GM18870 (cell line): ENCODE data around the gene FOXD2.

Experiments used
- ATAC-seq: cut with Tn5 transposase; IDR thresholded peaks from one replicate; pipeline ENCODE4 v1.9.1; 2021; ENCODE audit warnings: moderate library complexity; ENCODE audit not compliant: unreplicated experiment

Gene FOXD2

DNA sequence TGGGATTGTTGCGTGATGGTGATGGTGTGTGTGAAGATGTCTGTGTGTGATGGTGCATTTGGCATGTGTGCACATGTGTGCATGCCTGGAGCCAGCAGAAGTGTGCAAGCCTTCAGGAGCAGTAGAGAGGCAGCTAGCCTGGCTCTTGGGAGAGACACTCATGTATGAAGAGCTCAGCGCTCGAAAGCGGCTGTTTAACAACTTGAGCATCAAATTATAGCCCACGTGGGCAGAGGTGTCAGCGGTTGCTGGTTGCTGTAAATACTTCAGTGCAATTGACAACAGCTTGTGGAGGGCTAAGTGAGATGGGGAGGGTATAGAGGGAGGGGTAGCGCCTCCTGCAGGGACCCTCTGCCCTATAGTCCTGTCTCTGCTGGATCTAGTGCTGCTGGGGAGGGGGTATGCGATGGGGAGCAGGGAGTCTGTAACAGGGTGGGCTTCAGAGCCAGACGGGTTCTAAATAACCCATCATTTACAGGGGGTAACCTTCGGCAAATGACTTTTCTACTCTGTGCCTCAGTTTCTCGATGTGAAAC, 21.5 kb downstream of the FOXD2 start:
- no peak for ATAC-seq

DNA sequence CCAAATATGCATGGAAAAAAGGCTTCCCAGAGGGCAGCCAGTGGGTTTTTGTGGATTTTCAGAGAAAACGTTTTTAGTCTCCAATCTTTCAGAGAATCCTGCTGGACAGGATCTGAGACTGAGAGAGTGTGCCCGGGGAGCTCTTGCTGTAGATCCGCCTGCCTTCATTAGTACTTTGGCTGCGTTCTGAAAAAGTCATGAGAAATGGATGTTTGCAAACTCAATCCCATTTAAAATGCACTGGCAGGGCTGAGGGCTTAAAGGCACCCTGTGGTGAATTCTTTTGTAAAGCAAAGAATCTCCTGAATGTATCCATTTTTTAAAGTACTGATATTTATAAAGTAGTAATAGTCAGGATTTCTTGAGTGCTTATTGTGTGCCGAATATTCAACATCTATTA, 22.2 kb downstream of the FOXD2 start:
- ATAC-seq, result no peak

DNA sequence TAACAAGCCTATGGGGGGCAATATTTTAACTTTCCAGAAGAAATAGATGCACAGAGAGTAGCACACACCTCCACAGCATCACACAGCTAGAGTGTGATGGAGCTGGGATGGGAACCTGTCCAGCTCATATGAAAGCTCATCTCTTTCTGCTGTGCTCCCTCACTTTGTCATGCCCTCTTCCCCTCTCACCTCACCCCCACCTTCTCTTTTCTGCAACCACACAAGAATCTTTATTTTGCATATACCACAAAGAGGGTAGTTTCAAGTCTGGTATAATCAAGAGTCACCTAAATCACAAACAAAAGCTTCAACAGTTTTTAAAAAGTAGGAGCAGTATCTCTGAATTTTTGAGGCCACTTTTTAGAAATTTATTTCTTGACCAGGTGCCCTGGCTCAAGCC, 22.6 kb downstream of the FOXD2 start:
- ATAC-seq, result no peak

DNA sequence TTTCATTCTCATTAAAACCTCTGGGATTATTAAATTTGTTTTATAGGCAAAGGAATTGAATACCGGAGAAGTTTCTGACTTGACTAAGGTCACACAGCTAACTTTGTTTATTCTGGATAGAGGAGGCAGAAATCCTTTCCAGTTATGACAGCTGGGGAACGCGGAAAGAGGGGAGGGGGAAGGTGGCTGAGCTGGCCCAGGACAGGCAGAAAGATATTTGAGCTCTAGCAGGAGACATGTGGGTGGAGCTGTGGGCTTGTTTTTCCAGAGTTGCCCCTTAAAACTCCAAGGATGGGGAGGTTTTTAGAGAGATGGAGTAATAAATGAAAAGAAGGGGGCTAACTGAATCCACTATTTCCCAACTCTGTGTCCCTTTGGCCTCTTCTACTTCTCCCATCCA, 27.8 kb downstream of the FOXD2 start:
- ATAC-seq, result no peak

DNA sequence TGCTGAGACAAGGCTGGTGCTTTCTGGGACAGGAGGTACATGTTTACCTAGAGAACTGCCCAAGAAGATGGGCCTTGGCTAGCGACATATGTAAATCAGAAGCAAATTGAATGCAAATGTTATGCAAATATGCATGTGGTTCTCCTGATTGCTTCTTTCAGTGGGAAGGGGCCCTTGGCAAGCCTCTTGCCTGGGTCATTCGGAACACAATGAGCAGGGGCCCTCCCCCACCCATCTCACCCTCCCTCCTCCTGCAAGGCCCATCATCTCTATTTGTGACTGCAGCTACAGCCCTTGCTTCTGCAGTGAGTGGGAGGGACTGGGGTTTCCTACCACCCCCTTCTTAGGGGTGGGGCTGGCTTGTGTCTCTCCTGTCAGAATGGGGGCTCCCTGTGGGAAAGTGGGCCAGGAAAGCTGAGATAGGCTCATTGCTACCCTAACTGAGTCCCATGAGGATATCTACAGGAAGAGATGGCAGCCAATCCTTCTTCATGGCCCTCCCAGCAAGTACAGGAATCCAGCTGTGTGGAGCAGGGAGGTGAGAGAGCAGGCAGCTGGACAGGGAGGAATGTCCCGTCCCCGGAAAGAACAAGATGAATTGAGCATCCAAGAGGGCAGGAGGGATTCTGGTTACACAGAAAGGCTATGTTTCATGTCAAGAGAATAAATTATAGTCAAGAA, 31.0 kb downstream of the FOXD2 start:
- ATAC-seq, result no peak

DNA sequence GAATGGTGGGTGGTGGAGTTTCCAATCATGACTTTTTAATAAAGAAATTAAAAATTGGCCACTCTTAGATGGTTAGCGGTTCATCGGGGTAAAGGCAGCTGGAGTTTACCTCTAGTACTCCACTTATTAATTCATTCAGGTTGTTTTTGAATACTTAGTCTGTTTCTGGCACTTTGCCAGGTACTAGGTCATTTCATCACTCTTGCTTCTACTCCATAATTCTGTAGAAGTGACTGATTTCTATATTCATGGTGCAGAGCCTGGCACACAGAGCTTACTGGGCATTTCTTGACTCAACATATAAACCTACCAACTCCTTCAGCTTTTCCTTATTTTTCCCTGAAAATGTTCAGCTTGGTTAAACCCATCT, 31.5 kb downstream of the FOXD2 start:
- ATAC-seq, result no peak

DNA sequence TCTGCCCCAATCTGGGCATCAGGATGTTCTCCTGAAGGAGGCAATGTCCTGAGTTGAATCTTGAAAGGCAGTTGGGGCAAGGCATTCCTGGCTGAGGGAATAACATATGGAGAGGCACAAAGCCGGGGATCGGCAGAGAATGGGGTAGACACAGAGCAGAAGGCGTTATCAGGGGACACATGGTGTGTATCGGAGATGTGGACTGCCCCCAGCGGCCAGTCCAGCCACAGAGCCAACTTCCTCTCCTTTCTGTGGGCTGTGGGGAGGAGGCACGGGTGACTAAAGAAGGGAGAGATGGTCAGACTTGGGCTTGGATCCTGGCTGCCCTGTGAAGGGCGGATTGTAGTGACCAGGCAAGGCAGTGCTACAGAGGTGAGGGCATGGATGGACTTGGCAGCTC, 32.1 kb downstream of the FOXD2 start:
- ATAC-seq, result no peak

DNA sequence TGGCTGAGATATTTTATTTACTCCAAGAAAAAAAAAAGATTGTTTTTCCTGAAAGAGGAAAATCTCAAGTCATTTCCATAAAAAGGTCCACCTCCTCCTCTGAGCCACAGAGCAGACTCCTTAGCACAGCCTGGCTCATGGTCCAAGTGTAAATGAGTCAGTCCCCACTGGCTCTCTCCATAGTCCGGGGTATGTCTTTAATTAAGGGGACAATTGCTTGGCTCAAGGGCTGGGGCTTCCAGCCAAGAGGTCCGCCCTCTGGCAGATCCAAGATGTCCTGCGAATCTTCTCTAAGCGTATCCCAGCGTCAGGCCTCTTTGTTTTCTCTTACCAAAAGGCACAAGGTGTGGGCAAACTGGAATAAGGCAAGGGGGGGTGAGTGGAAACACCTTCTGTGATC, 33.3 kb downstream of the FOXD2 start:
- ATAC-seq, result no peak

DNA sequence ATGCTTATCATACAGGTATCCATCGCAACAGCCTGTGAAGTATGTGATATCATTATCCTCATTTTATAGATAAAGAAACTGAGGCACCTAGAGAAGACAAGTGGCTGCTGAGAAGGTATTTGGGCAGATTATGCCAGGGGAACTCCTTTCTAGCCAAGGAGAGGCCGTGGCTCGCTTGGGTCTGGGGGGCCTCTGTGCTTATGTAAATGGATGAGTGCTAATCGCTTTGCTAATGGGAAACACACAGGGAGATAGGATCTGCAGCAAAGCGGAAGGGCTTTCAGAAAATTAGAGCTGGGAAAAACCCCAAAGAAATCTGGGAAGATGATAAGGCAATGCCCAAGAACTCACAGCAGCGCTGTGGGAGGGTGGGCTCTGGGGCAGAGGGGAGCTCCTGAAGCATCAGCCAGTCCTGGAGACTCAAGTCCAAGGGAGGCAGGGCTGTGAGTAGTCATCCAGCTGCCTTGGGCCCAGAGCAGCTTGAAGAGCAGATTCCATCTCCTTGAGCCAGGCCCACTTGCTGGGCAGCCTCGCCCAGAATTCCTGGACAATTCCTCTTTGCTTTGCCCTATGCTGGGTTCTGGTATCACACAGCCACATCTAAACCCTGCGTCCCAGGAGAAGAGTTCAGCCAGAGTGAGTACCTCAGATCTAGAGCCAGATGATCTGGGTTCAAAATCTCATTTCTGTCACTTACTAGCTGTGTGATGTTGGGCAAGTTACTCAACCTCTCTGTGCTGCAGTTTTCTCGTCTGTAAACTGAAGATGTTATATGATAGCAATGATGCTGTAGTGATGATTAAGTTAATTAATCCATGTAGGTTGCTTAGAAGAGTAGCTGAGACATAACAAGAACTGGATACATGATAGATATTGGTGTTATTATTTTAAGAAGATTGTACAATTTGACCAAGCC, 36.7 kb downstream of the FOXD2 start:
- no peak for ATAC-seq

DNA sequence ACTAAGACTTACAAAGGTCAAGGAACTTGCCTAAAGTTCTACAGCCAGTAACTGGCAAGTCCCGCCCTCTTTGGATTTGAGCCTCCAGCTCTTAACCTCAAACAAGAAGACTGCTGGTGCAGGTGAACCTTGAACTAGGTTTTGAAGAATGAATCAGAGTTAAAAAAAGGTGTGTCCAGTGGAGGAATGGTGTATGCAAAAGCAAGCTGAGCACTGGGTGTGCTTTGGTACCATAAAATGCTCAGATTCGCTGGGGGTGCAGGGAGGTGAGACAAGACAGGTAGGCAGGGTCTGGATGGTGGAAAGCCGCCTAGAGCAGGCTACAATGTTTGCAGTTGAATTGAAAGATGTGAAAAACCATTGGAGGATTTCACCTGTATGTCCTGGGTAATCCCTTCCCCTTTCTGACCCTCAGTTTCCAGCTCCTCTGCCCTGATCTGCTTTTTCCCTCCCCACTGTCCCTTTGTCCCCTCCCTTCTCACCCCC, 39.8 kb downstream of the FOXD2 start:
- no peak for ATAC-seq

DNA sequence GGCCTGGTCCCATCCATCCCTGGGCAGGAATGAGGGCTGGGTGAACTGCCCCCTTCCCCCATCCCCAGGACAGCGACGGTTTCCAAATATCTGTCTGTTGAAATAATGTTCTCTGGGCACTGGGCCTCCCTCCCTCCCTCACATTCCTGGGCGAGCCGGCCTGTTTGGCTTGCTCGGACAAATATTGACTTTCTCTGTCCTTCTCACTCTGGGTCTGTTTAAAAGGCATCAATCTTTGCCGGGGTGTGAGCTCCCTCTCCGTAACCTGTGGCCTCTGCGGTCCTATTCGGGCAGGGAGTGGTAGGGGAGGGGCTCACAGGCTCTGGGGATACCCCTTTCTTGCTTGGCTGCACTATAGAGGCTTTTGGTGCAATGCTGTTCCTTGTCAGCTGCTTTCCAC, 40.2 kb downstream of the FOXD2 start:
- ATAC-seq, result no peak

DNA sequence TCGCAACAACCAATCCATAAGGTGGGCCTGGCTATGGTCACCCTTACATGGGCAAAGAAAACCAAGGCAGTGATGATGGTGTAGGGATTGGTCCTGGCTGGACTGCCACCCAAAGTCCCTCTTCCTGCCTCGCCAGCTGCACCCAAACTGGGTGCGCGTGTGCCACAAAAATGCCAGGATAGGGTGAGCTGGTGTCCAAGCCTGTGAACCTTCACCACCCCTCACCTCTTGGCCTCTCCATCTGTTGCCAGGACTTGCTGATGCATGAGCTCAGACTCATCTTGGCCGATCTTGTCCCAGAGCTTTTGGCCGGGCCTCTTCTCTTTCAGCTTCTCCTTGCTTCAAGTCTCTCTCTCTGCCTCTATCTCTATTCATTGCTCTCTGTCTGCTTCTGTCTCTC, 41.8 kb downstream of the FOXD2 start:
- no peak for ATAC-seq

DNA sequence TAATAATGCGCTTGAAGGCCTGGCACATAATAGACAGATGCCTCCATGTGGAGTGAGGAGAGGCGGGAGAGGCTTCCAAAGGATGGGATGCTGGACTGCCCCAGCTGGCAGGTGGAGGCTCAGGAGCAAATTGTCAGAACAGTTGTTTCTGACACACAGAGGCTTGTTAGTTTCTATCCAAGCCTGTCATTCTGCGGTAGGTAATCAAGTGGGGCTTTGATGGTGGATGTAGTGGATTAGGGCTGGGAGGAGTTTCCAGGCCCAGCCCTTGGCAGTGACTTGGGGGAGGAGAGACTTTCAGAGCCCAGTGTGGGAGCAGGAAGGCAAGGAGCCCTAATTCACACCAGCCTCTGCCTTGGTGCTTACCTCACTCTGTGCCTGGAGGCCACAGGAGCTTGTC, 44.1 kb downstream of the FOXD2 start:
- ATAC-seq, result no peak

DNA sequence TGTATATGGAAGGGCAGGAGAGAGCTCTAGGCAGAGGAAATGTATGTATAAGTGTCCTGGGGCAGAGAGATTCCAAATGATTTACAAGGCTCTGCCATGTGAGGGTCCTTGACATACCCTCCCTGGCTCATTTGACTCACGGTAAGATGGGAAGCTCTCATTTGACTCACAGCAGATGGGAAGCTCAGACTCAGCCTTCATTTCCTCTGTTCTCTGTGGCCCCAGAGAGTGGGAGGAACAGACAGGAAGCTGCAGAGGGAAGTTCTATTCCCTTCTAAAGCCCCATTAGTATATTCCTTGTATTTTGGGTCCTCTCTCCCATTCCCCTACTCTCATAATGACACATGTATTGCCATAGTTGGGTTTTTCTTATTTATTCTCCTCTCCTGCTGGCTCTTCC, 44.9 kb downstream of the FOXD2 start:
- no peak for ATAC-seq

DNA sequence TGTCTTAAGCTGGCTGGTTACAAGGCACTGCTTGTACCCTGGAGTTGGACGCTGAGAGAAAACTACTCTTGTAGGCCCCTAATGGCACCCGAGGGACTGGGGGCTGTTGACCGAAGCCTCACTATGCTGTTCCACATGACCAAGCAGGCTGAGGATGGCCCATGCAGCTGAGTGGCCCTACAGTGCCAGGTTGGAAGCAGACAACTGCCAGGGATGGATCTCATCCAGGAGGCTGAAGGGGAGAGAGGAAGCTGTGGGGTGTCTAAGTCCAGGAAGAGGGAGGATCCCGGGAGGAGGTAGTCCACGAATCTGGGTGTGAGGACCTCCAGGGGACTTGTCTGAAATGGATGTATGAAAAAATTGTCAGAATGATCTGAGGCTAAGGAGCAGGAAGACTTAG, 45.8 kb downstream of the FOXD2 start:
- no peak for ATAC-seq

DNA sequence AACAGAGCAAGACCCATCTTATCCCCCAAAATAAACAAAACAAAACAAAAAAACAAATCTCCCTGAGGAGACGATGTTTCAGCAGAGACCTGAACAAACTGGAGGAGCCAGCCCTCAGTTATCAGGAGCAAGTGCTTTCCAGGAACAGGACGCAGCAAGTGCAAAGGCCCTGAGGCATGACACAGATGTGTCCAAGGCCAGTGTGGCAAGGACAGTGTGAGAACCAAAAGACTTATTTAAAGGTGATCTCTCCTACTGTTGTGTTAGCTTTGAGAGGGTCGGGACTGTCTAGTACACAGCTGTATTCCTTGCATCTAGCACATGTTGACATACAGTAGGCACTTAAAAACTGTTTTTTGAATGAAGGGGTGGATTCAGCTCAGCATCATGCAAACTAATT, 48.0 kb downstream of the FOXD2 start:
- no peak for ATAC-seq

DNA sequence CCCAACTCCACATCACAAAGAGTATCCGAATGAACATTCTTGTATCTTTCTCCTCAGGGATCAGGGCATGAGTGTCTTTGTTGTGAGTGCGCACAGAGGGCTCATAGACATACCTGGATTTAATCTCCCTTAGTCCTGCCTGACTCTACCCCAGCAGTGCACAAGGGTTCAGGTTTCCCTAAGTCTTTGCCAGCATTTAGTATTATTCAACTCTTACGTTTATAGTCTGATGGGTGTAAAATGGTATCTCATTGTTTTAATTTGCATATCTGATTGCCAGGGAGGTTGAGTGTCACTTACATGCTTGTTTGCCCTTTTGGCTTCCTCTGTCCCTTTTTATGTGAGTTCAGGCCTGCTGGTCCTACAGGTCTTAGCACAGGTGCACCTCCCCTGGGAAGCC, 49.5 kb downstream of the FOXD2 start:
- ATAC-seq, result no peak

DNA sequence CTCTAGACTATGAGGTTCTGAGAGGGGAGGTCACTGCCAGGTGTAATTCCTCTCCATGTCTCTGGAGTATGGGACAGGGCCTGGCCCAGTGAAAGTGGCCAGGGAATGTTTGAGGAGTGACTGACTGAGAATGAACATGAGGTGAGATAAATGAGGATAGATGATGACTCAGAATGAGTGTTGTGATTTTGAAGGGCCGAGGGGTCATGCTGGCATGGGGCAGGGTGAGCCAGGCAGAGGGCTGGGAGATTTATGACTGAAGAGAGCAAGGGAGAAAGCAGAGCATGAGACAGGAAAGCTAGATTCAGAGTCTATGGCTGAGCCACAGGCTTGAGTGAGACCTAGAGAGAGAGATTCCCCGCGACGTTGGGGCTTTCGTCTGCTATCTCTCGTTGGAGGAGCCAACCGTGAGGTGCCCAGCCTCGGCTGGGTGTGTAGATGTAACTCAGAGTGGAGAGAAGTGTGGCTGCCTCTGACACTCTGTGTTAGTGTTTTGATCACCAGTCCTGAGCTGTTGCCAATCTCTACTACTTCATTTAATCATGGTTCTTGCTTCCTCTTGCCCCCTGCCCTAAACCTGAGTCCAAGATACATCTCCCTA, 50.1 kb downstream of the FOXD2 start:
- no peak for ATAC-seq
